SU-DHL-6 (cell line): ENCODE measurements around the gene DPF1.

Source experiments
- H2AFZ ChIP-seq: fragments of 200-600 bp; sonication (generic); 2 replicates; pipeline ENCODE4 v1.6.1; 2014; ENCODE audit warnings: low read depth, mild to moderate bottlenecking, moderate library complexity, mixed read lengths, antibody characterized with exemption, low read length; ENCODE audit not compliant: severe bottlenecking
- H3F3A ChIP-seq: fragments of 200-600 bp; shearing (Covaris generic); 2 replicates; pipeline ENCODE4 v1.6.0; 2016; ENCODE audit warnings: antibody characterized with exemption, mild to moderate bottlenecking; ENCODE audit not compliant: insufficient read depth
- H3K27ac ChIP-seq: fragments of 200-600 bp; sonication (generic); 2 replicates; pipeline ENCODE4 v1.5.1; 2016; ENCODE audit warnings: low read depth, mild to moderate bottlenecking, low read length, moderate library complexity, mixed read lengths
- H3K27me3 ChIP-seq: fragments of 200-600 bp; sonication (generic), shearing (Covaris generic); 2 replicates; pipeline ENCODE4 v1.6.0; 2014; ENCODE audit warnings: mild to moderate bottlenecking, low read length
- H3K36me3 ChIP-seq: fragments of 200-600 bp; sonication (generic); 2 replicates; pipeline ENCODE4 v1.6.1; 2014; ENCODE audit warnings: mild to moderate bottlenecking, low read length, mixed read lengths
- H3K4me2 ChIP-seq: fragments of 300-600, 200-600 bp; shearing (Covaris generic), sonication (generic); 2 replicates; pipeline ENCODE4 v1.6.0; 2014; ENCODE audit warnings: low read length, low read depth, mild to moderate bottlenecking; ENCODE audit not compliant: poor library complexity, severe bottlenecking
- H3K4me3 ChIP-seq: fragments of 200-600 bp; sonication (generic); 2 replicates; pipeline ENCODE4 v1.5.1; 2014; ENCODE audit warnings: antibody characterized with exemption, low read length, mild to moderate bottlenecking, mixed read lengths; ENCODE audit not compliant: insufficient read depth, poor library complexity, severe bottlenecking
- H3K79me2 ChIP-seq: fragments of 200-600 bp; sonication (generic); 2 replicates; pipeline ENCODE4 v1.6.1; 2014; ENCODE audit warnings: mild to moderate bottlenecking, low read length, moderate library complexity; ENCODE audit not compliant: insufficient read depth
- H3K9ac ChIP-seq: fragments of 200-600 bp; sonication (generic); 2 replicates; pipeline ENCODE4 v1.7.0; 2014; ENCODE audit warnings: mild to moderate bottlenecking, low read length
- H3K9me2 ChIP-seq: fragments of 200-600 bp; sonication (generic); replicated peaks from 2 replicates; pipeline ENCODE4 v1.6.1; 2014; ENCODE audit warnings: low read length; ENCODE audit not compliant: insufficient read depth
- H3K9me3 ChIP-seq: fragments of 200-600 bp; sonication (generic); 2 replicates; pipeline ENCODE4 v1.6.1; 2014; ENCODE audit warnings: low read length, mixed read lengths; ENCODE audit not compliant: insufficient read depth
- H4K20me1 ChIP-seq: fragments of 200-600 bp; sonication (generic); 2 replicates; pipeline ENCODE4 v1.6.1; 2014; ENCODE audit warnings: low read depth, mild to moderate bottlenecking, antibody characterized with exemption, low read length, moderate library complexity, mixed read lengths
- CTCF ChIP-seq: fragments of 200-600 bp; sonication (generic); IDR thresholded peaks from one replicate; pipeline ENCODE4 v1.5.1; 2017; ENCODE audit warnings: antibody characterized with exemption, mild to moderate bottlenecking, low read length, moderate library complexity; ENCODE audit not compliant: insufficient read depth, poor library complexity, severe bottlenecking
- EZH2phosphoT487 ChIP-seq: fragments of 200-600 bp; sonication (generic), shearing (Covaris generic); conservative IDR thresholded peaks from 2 replicates; pipeline ENCODE4 v1.6.1; 2018; ENCODE audit warnings: mild to moderate bottlenecking, antibody characterized with exemption, low read length, moderate library complexity, mixed read lengths

The DPF1 gene

GRCh38 chr19:38199340-38199739, 24.7 kb downstream of the DPF1 start:
- Histone ChIP-seq H4K20me1 (no peaks in the 10 kb centered on the region), H3F3A (no peaks in the 10 kb centered on the region), H2AFZ (no peak overlapping the region), H3K9me2 (no peaks in the 10 kb centered on the region), H3K4me3 (no peak overlapping the region), H3K79me2 (no peaks in the 10 kb centered on the region), H3K27ac (no peak overlapping the region), H3K9ac (no peak overlapping the region), H3K27me3 (no peaks in the 10 kb centered on the region), H3K9me3 (no peaks in the 10 kb centered on the region), H3K4me2 (no peak overlapping the region), H3K36me3 (0 out of 2 replicates have a peak, but pooled peaks cover under 1% of the 10 kb centered on the region)
- TF ChIP-seq CTCF (no peak), EZH2phosphoT487 (no peak)

GRCh38 chr19:38197937-38198704, 25.9 kb downstream of the DPF1 start:
- Histone ChIP-seq H3K79me2 (no peaks in the 10 kb centered on the region), H3K27ac (no peak overlapping the region), H2AFZ (no peak overlapping the region), H3K9ac (no peak overlapping the region), H3K9me3 (no peaks in the 10 kb centered on the region), H3K9me2 (no peaks in the 10 kb centered on the region), H4K20me1 (no peaks in the 10 kb centered on the region), H3F3A (no peaks in the 10 kb centered on the region), H3K4me3 (no peak overlapping the region), H3K36me3 (0 out of 2 replicates have a peak, but pooled peaks cover 3% of the 10 kb centered on the region), H3K4me2 (no peak overlapping the region), H3K27me3 (no peaks in the 10 kb centered on the region)
- TF ChIP-seq CTCF = no peak
- no peak for TF ChIP-seq EZH2phosphoT487

- no peak overlapping the region for H2AFZ ChIP-seq
- TF ChIP-seq EZH2phosphoT487 (no peak), CTCF (no peak)
- no peaks in the 10 kb centered on the region for H3K27me3 ChIP-seq
- no peaks in the 10 kb centered on the region for H3K79me2 ChIP-seq
- no peaks in the 10 kb centered on the region for H3K9me3 ChIP-seq
- H3K4me2 ChIP-seq = no peak overlapping the region
- H4K20me1 ChIP-seq = no peaks in the 10 kb centered on the region
- H3K9me2 ChIP-seq = no peaks in the 10 kb centered on the region
- H3F3A ChIP-seq = no peaks in the 10 kb centered on the region
- H3K36me3 ChIP-seq = 0 out of 2 replicates have a peak, but pooled peaks cover 3% of the 10 kb centered on the region
- H3K9ac ChIP-seq = no peak overlapping the region
- no peak overlapping the region for H3K27ac ChIP-seq
- no peak overlapping the region for H3K4me3 ChIP-seq
Observed at GRCh38 chr19:38196948-38197656, 26.9 kb downstream of the DPF1 start.
